Ascending aorta (tissue), 2 donors: Measurements from ENCODE around the gene ARAP1. TPM values are rescaled to one million over a fixed set of nuclear protein-coding genes. Genes with fewer than 3 reads are reported as not detected.

Experiments
- DNase-seq, 2 donors: peaks; one replicate each; pipeline ENCODE4 v3.0.0-alpha.2; 2019; ENCODE audit warnings: low spot score in 2 of 2
- H3K27ac ChIP-seq, 2 donors: fragments of 200-600 bp; sonication (generic); one replicate each; pipeline ENCODE4 v1.5.1; 2016 to 2017; ENCODE audit warnings: mild to moderate bottlenecking in 1 of 2
- H3K27me3 ChIP-seq: fragments of 200-600 bp; sonication (generic); one replicate; pipeline ENCODE4 v1.5.1; 2017
- H3K36me3 ChIP-seq, 2 donors: fragments of 200-600 bp; sonication (generic); one replicate each; pipeline ENCODE4 v1.5.1; 2016
- H3K4me1 ChIP-seq, 2 donors: fragments of 200-600 bp; sonication (generic); one replicate each; pipeline ENCODE4 v1.5.1; 2016 to 2017; ENCODE audit warnings: mild to moderate bottlenecking in 1 of 2
- H3K4me3 ChIP-seq, 2 donors: fragments of 200-600 bp; sonication (generic); one replicate each; pipeline ENCODE4 v1.5.1; 2016 to 2017; ENCODE audit warnings: mild to moderate bottlenecking in 1 of 2
- H3K9me3 ChIP-seq, 2 donors: fragments of 200-600 bp; sonication (generic); one replicate each; pipeline ENCODE4 v1.5.1; 2016
- CTCF ChIP-seq, 3 experiments: fragments of 200-600 bp in 2 of 3; fragments of 450-650 bp in 1 of 3; sonication (generic) in 2 of 3; IDR thresholded peaks; one replicate each; pipeline ENCODE4 v1.5.1; 2016 to 2019; ENCODE audit warnings: antibody characterized with exemption in 3 of 3, mild to moderate bottlenecking in 1 of 3, moderate library complexity in 1 of 3
- intact Hi-C: fragments of 100-400 bp; cut with DNase I; formaldehyde crosslinking; loops from one replicate; pipeline ENCODE4 v1.15.1; 2023
- total RNA-seq: library from RNA; depleted of rRNA; stranded (reverse); fragments of >200 nt; gene quantifications from one replicate; pipeline ENCODE4 v1.1.0, GENCODE V29; 2016

The ARAP1 gene
- total RNA-seq, 1 donor from 2014 or later = 238 TPM

- Histone ChIP-seq H3K9me3 (no peaks in the 10 kb centered on the region), H3K27ac (no peak overlapping the region), H3K36me3 (peaks cover 5 to 19% of the 10 kb centered on the region in 2 donors), H3K4me1 (no peaks in the 10 kb centered on the region), H3K27me3 (no peaks in the 10 kb centered on the region), H3K4me3 (no peak overlapping the region)
- intact Hi-C loops = no loop called here
- DNase-seq = no peak
- no peak for TF ChIP-seq CTCF (IDR thresholded peaks at IDR 0.05)
These were observed 7.3 kb upstream of the ARAP1 start for GRCh38 chr11:72759468-72759985.

- intact Hi-C loops = no loop called here
- Histone ChIP-seq H3K27me3 (no peaks in the 10 kb centered on the region), H3K27ac (no peak overlapping the region), H3K36me3 (peaks cover 5 to 19% of the 10 kb centered on the region in 2 donors), H3K4me3 (no peak overlapping the region), H3K9me3 (no peaks in the 10 kb centered on the region), H3K4me1 (no peaks in the 10 kb centered on the region)
- DNase-seq = no peak
- no peak for TF ChIP-seq CTCF (IDR thresholded peaks at IDR 0.05)
These were observed 6.6 kb upstream of the ARAP1 start for GRCh38 chr11:72758690-72759389.

- Histone ChIP-seq H3K36me3 (peaks cover 5 to 19% of the 10 kb centered on the region in 2 donors), H3K9me3 (no peaks in the 10 kb centered on the region), H3K4me3 (no peak overlapping the region), H3K27ac (no peak overlapping the region), H3K27me3 (no peaks in the 10 kb centered on the region), H3K4me1 (no peaks in the 10 kb centered on the region)
- intact Hi-C loops = no loop called here
- no peak for DNase-seq
- TF ChIP-seq CTCF (IDR thresholded peaks at IDR 0.05) = no peak
These were observed 6.1 kb upstream of the ARAP1 start for GRCh38 chr11:72758304-72758689.

DNA sequence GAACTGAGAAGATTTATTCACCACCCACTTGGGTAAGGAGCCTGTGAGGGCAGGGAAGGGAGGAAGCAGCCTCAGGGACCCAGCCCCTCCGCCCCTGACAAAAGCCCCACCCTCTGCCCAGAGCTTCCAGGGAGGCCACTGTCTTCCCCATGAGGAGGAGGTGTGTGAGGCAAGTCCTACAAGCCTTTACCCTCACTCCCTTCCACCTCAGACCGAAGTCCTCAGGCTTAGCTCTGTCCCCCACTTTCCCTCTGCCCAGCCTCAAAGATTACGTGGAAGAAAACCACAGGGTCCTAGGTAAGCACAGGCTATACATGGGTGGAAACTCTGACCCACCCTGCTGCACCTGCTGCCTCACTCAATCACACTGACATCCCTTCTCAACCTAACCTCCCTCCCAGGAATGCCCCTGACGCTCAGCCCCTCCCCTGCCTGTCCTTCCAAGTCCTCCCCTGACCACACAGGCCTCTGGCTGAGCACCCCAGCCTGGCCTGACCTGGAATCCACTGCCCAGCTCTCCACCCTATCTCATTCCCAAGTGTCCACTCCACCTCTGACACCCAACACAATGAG is 3.6 kb upstream of the ARAP1 start:
- no peak for DNase-seq
- H3K36me3 ChIP-seq = peaks cover 5 to 19% of the 10 kb centered on the region in 2 donors
- H3K27ac ChIP-seq = no peak overlapping the region
- H3K4me1 ChIP-seq = peaks cover 6 to 15% of the 10 kb centered on the region in 2 donors
- H3K9me3 ChIP-seq = no peaks in the 10 kb centered on the region
- intact Hi-C loops = no loop called here
- H3K27me3 ChIP-seq = no peaks in the 10 kb centered on the region
- H3K4me3 ChIP-seq = no peak overlapping the region
- no peak for TF ChIP-seq CTCF (IDR thresholded peaks at IDR 0.05)

- Histone ChIP-seq H3K4me1 (peaks cover 6 to 15% of the 10 kb centered on the region in 2 donors), H3K9me3 (no peaks in the 10 kb centered on the region), H3K27me3 (no peaks in the 10 kb centered on the region), H3K36me3 (peaks cover 5 to 19% of the 10 kb centered on the region in 2 donors), H3K27ac (no peak overlapping the region), H3K4me3 (no peak overlapping the region)
- TF ChIP-seq CTCF (IDR thresholded peaks at IDR 0.05) = no peak
- intact Hi-C loops = no loop called here
- no peak for DNase-seq
These were observed 2.4 kb upstream of the ARAP1 start for GRCh38 chr11:72754544-72755155.
